Activated CD4-positive, alpha-beta T cell treated with anti-CD3 and anti-CD28 coated beads for 24 hours (primary cell): ENCODE measurements around the gene AURKA.
A peak's percentile ranks its signal among the peaks of the same experiment; 100 is the strongest.
"Not testable (repeated sequence)": the region's sequence is repeated elsewhere in the genome, so short reads cannot be mapped to it uniquely, and the experiment has no call there.

Experiments used
- DNase-seq, 2 donors: peaks; one replicate each; pipeline ENCODE4 v3.0.0-alpha.2; 2020; ENCODE audit warnings: low read depth in 2 of 2

Gene AURKA

GRCh38 chr20:56359212-56360132, 32.5 kb downstream of the AURKA start:
- DNase-seq, result no peak

GRCh38 chr20:56358600-56359211, 33.3 kb downstream of the AURKA start, which contains the start of gene FAM210B:
FAM210B (plus strand) TSS chr20:56358974; CDS start chr20:56359006, 32 bp downstream.
- peak; percentile 62 to 69 for DNase-seq

GRCh38 chr20:56358070-56358469, 33.9 kb downstream of the AURKA start:
- no peak for DNase-seq

- DNase-seq, result no peak
Measured at GRCh38 chr20:56353356-56353755, 38.7 kb downstream of the AURKA start.

GRCh38 chr20:56352345-56353055, 39.5 kb downstream of the AURKA start:
- no peak for DNase-seq

GRCh38 chr20:56350842-56351241, 41.2 kb downstream of the AURKA start:
- no peak for DNase-seq

GRCh38 chr20:56348746-56349145, 43.3 kb downstream of the AURKA start:
- DNase-seq, result no peak

- no peak for DNase-seq
Measured at GRCh38 chr20:56348305-56348693, 43.7 kb downstream of the AURKA start.

GRCh38 chr20:56347628-56348304, 44.2 kb downstream of the AURKA start:
- no peak for DNase-seq

GRCh38 chr20:56345911-56346310, 46.1 kb downstream of the AURKA start:
- no peak for DNase-seq

- peak in 1 of 2 donors; percentile 48 for DNase-seq
Measured at GRCh38 chr20:56343861-56344381, 48.1 kb downstream of the AURKA start.

GRCh38 chr20:56342783-56343182, 49.2 kb downstream of the AURKA start:
- no peak for DNase-seq

- not testable (repeated sequence) for DNase-seq
Measured at GRCh38 chr20:56336709-56337108, 55.3 kb downstream of the AURKA start.

GRCh38 chr20:56328861-56329260, 63.2 kb downstream of the AURKA start:
- no peak for DNase-seq

GRCh38 chr20:56324806-56325205, 67.2 kb downstream of the AURKA start:
- DNase-seq, result no peak

- no peak for DNase-seq
Measured at GRCh38 chr20:56323656-56324055, 68.4 kb downstream of the AURKA start.

GRCh38 chr20:56323206-56323605, 68.8 kb downstream of the AURKA start:
- DNase-seq, result no peak

- no peak for DNase-seq
Measured at GRCh38 chr20:56322681-56323080, 69.3 kb downstream of the AURKA start.
